Neural progenitor cell (in vitro differentiated cells): ENCODE measurements around the gene NT5DC2.

ENCODE experiments used
- CTCF ChIP-seq: fragments of 200-600 bp; sonication (generic); IDR thresholded peaks from 2 replicates; pipeline ENCODE4 v1.5.1; 2017; ENCODE audit warnings: antibody characterized with exemption, mild to moderate bottlenecking
- EZH2 ChIP-seq: fragments of 200-600 bp; sonication (generic); IDR thresholded peaks from 2 replicates; pipeline ENCODE4 v1.6.1; 2017; ENCODE audit warnings: antibody characterized with exemption, mild to moderate bottlenecking, moderate library complexity
- EZH2phosphoT487 ChIP-seq: fragments of 200-600 bp; sonication (generic); IDR thresholded peaks from 2 replicates; pipeline ENCODE4 v1.6.1; 2017; ENCODE audit warnings: antibody characterized with exemption

- no peak for TF ChIP-seq CTCF
- TF ChIP-seq EZH2 = no peak
- TF ChIP-seq EZH2phosphoT487 = no peak
Measured at GRCh38 chr3:52498137-52499054, 35.3 kb downstream of the NT5DC2 start.
